Gastroesophageal sphincter (tissue), 4 donors: ENCODE measurements around the gene PPM1H. TPM values are rescaled to one million over a fixed set of nuclear protein-coding genes. Genes with fewer than 3 reads are reported as not detected.

ENCODE experiments used
- ATAC-seq: fragments of 150-250 bp; one replicate; pipeline ENCODE4 v1.9.1; 2016; ENCODE audit warnings: mild to moderate bottlenecking, moderate library complexity
- H3K27ac ChIP-seq, 4 donors: fragments of 200-600 bp; sonication (generic) in 3 of 4; 1 replicate in 3 of 4; 2 replicates in 1 of 4; pipeline ENCODE4 v1.5.1; 2016 to 2019
- H3K27me3 ChIP-seq: fragments of 200-600 bp; sonication (generic); one replicate; pipeline ENCODE4 v1.5.1; 2019
- H3K36me3 ChIP-seq, 2 donors: fragments of 200-600 bp; sonication (generic); one replicate each; pipeline ENCODE4 v1.5.1; 2019; ENCODE audit warnings: control low read depth in 1 of 2
- H3K4me1 ChIP-seq, 3 donors: fragments of 200-600 bp; sonication (generic); 1 replicate in 2 of 3; 2 replicates in 1 of 3; pipeline ENCODE4 v1.5.1; 2016 to 2019; ENCODE audit warnings: control low read depth in 2 of 3
- H3K4me3 ChIP-seq, 2 donors: fragments of 200-600 bp; sonication (generic); one replicate each; pipeline ENCODE4 v1.5.1; 2019; ENCODE audit warnings: mild to moderate bottlenecking in 1 of 2, moderate library complexity in 1 of 2
- H3K9me3 ChIP-seq, 3 donors: fragments of 200-600 bp; sonication (generic); one replicate each; pipeline ENCODE4 v1.5.1; 2017 to 2019; ENCODE audit warnings: control low read depth in 2 of 3
- EP300 ChIP-seq: sonication (generic); formaldehyde crosslinking; IDR thresholded peaks from one replicate; pipeline ENCODE4 v1.6.1; 2017; ENCODE audit warnings: antibody characterized with exemption, mild to moderate bottlenecking
- POLR2A ChIP-seq, 2 donors: fragments of 450-650 bp; IDR thresholded peaks; one replicate each; pipeline ENCODE4 v1.6.1; 2017; ENCODE audit warnings: antibody characterized with exemption in 2 of 2, mild to moderate bottlenecking in 2 of 2, moderate library complexity in 1 of 2
- POLR2AphosphoS5 ChIP-seq: sonication (generic); formaldehyde crosslinking; IDR thresholded peaks from one replicate; pipeline ENCODE4 v1.6.1; 2017; ENCODE audit warnings: antibody characterized with exemption
- WGBS, 2 donors: methylation state at CpG; one replicate each; pipeline ENCODE4 v1.1.5; 2018; ENCODE audit warnings: low coverage in 1 of 2; 5-methylcytosine and 5-hydroxymethylcytosine counted together
- total RNA-seq, 4 donors: library from RNA; depleted of rRNA; stranded (reverse); fragments of >200 nt; gene quantifications; one replicate each; pipeline ENCODE4 v1.1.0, GENCODE V29; 2016
- TF ChIP-seq, protein P1 (sequence below), 4 experiments: fragments of 200-600 bp in 2 of 4; fragments of 450-650 bp in 2 of 4; sonication (generic) in 1 of 4; IDR thresholded peaks; one replicate each; pipeline ENCODE4 v1.5.1; 2017 to 2019; ENCODE audit warnings: antibody characterized with exemption in 4 of 4, mild to moderate bottlenecking in 2 of 4, moderate library complexity in 2 of 4

The PPM1H gene
- total RNA-seq, 4 donors from 2014 or later, result 1.3 to 1.9 (median 1.6) TPM

DNA sequence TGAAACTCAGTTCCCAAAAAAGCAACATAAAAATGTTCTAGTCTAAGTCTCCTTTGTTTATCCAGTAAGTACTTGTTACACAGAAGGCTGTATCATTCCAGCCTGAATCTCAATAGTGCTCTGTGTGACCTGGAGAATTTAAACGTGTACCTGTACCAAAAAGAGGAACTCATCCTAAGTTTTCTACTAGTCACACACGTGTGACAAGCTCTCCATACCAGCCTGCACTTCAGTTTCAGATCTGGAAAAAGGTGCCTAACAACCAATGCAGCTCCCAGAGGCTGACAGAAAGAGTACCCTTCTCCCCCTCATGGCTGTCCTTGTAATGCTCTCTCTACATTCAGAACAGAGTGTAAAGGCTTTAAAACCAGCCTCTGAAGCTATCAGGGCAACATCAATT, 27.4 kb downstream of the PPM1H start:
- TF ChIP-seq POLR2A (IDR thresholded peaks at IDR 0.05) (no peak), EP300 (no peak)

DNA sequence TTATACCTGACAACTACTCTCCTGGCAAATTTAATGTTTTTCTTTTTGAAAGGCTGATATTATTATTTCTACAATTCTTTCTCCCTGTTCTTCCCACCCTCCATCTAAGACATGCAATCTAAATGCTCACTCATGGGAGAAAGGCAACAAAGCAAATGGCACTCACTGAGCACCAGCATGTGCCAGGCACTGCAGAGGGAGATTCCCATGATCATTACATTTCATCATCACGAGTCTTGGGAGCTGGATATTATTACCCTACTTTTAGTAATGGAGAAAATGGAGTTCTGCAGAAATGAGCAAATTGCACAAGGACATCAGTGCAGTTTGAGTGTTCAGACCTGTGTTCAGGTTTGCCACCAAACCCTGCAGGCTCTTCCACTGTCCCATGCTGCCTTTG, 27.9 kb downstream of the PPM1H start:
- no peak for TF ChIP-seq EP300
- TF ChIP-seq, protein P1, sequence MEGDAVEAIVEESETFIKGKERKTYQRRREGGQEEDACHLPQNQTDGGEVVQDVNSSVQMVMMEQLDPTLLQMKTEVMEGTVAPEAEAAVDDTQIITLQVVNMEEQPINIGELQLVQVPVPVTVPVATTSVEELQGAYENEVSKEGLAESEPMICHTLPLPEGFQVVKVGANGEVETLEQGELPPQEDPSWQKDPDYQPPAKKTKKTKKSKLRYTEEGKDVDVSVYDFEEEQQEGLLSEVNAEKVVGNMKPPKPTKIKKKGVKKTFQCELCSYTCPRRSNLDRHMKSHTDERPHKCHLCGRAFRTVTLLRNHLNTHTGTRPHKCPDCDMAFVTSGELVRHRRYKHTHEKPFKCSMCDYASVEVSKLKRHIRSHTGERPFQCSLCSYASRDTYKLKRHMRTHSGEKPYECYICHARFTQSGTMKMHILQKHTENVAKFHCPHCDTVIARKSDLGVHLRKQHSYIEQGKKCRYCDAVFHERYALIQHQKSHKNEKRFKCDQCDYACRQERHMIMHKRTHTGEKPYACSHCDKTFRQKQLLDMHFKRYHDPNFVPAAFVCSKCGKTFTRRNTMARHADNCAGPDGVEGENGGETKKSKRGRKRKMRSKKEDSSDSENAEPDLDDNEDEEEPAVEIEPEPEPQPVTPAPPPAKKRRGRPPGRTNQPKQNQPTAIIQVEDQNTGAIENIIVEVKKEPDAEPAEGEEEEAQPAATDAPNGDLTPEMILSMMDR (IDR thresholded peaks at IDR 0.05), result no peak
- TF ChIP-seq POLR2A (IDR thresholded peaks at IDR 0.05), result no peak
- no peak for TF ChIP-seq POLR2AphosphoS5
- Histone ChIP-seq H3K4me3 (no peak overlapping the region), H3K36me3 (no peaks in the 10 kb centered on the region), H3K4me1 (no peaks in the 10 kb centered on the region), H3K27me3 (no peaks in the 10 kb centered on the region), H3K9me3 (no peaks in the 10 kb centered on the region), H3K27ac (no peak overlapping the region)
- ATAC-seq, result no peak
- 80 to 100% methylated on average over 1 of the region's 1 CpG for WGBS, 2 donors

More for the DNA sequence above, 27.4 kb downstream of the PPM1H start:
- no peak for ATAC-seq
- H3K4me3 ChIP-seq, result no peak overlapping the region
- no peaks in the 10 kb centered on the region for H3K36me3 ChIP-seq
- WGBS, 2 donors, result 42 to 45% methylated on average over 2 of the region's 2 CpGs
- no peak overlapping the region for H3K27ac ChIP-seq
- H3K4me1 ChIP-seq, result no peaks in the 10 kb centered on the region
- no peaks in the 10 kb centered on the region for H3K9me3 ChIP-seq
- no peaks in the 10 kb centered on the region for H3K27me3 ChIP-seq

DNA sequence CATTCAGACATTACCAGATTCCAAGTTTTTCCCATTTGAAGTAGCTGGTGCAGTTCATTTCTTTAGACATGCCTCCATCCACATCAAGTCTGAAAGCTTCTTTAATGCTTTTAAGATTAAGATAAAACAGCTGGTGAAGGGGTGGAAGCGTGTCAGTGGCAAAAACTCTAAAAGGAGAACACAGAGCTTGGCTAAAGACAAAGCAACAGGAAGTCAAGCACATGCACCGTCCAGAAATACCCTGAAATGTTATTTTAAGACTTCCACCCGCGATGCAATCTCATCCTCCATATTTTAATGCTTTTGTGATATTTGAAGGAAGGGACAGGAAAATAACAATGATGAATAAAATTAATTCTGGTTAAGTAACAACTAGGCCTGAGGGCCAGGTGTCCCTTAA, 31.8 kb downstream of the PPM1H start:
- ATAC-seq, result no peak
- TF ChIP-seq POLR2AphosphoS5 (no peak), EP300 (no peak), POLR2A (IDR thresholded peaks at IDR 0.05) (no peak)
- TF ChIP-seq, protein P1 (IDR thresholded peaks at IDR 0.05), result no peak
- Histone ChIP-seq H3K4me1 (no peaks in the 10 kb centered on the region), H3K27ac (no peak overlapping the region), H3K27me3 (no peaks in the 10 kb centered on the region), H3K9me3 (no peaks in the 10 kb centered on the region), H3K36me3 (no peaks in the 10 kb centered on the region), H3K4me3 (no peak overlapping the region)
- 32 to 56% methylated on average over 4 of the region's 4 CpGs for WGBS, 2 donors

DNA sequence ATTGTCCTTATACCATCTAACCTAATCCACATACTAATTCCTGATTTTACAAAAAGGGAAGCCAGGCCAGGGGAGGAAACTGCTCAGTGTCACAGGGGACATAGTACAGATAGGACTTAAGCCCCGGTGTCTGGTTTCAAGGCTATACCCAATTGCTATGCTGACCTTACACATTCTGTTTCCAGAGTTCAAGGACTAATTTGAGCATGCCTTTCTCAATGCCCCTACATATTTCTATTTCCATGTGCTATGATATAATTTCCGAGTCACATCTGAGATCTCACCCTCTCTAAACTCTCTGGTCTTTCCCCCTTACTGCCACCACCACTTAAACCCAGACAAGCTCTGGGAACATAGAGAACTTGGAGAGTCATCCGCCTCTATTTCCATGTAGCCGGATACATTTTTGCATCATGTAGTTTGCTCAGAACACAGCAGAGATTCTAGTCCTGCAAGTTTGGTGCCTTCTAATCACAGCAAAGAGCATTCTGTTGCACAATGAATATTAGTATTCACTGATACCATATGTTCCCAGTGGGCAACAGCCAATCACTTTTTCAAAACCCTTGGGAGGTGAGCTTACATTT, 34.2 kb downstream of the PPM1H start:
- 65% methylated on average over 4 of the region's 4 CpGs for WGBS, 2 donors
- TF ChIP-seq, protein P1 (IDR thresholded peaks at IDR 0.05), result no peak
- TF ChIP-seq EP300 (no peak), POLR2AphosphoS5 (no peak), POLR2A (IDR thresholded peaks at IDR 0.05) (no peak)
- H3K36me3 ChIP-seq, result no peaks in the 10 kb centered on the region
- H3K27me3 ChIP-seq, result no peaks in the 10 kb centered on the region
- no peaks in the 10 kb centered on the region for H3K9me3 ChIP-seq
- no peak overlapping the region for H3K4me3 ChIP-seq
- no peak for ATAC-seq
- H3K4me1 ChIP-seq, result no peaks in the 10 kb centered on the region
- H3K27ac ChIP-seq, result no peak overlapping the region

DNA sequence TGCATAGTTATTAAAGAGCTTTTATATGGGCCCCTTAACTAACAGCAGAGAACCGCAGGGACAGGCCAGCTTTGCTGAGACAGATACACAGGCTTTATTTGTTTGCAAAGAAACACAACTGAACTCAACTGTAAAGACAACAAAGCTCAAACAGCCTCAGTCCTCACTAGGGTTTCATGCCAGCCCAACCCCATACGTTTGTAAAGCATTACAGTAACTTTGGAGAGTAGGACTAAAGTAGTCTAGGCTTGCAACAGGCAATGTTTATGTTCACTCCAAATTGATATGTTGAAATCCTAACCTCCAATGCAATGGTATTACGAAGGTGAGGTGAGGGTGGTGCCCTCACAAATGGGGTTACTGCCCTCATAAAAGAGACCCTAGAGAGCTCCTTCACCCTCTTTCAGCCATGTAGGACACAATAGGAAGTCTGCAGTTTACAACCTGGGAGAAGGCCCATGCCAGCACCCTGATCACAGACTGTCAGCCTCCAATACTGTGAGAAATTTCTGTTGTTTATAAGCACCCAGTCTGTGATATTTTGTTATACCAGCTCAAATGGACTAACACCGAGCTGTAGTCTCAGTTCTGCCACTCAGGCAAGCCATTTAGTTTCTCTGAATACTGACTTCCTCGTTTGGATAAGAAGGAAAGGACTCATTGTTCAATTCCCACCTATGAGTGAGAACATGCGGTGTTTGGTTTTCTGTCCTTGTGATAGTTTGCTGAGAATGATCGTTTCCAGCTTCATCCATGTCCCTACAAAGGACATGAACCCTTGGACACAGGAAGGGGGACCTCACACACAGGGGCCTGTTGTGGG, 35.2 kb downstream of the PPM1H start:
- Histone ChIP-seq H3K4me1 (no peaks in the 10 kb centered on the region), H3K36me3 (no peaks in the 10 kb centered on the region), H3K4me3 (no peak overlapping the region), H3K9me3 (no peaks in the 10 kb centered on the region), H3K27me3 (no peaks in the 10 kb centered on the region), H3K27ac (no peak overlapping the region)
- ATAC-seq, result no peak
- 63 to 87% methylated on average over 3 of the region's 7 CpGs for WGBS, 2 donors
- TF ChIP-seq POLR2AphosphoS5 (no peak), POLR2A (IDR thresholded peaks at IDR 0.05) (no peak), EP300 (no peak)
- TF ChIP-seq, protein P1 (IDR thresholded peaks at IDR 0.05), result no peak
